NCI-H748 (cell line): Measurements from ENCODE around the gene ITPR3.
A peak's percentile ranks its signal among the peaks of the same experiment; 100 is the strongest.

Source experiments
- DNase-seq: peaks from one replicate; lab custom pipeline; 2025; ENCODE audit not compliant: unreplicated experiment; lab: John Stamatoyannopoulos, UW

The ITPR3 gene

GRCh38 chr6:33695451-33695887, 74.3 kb downstream of the ITPR3 start:
- DNase-seq: no peak

DNA sequence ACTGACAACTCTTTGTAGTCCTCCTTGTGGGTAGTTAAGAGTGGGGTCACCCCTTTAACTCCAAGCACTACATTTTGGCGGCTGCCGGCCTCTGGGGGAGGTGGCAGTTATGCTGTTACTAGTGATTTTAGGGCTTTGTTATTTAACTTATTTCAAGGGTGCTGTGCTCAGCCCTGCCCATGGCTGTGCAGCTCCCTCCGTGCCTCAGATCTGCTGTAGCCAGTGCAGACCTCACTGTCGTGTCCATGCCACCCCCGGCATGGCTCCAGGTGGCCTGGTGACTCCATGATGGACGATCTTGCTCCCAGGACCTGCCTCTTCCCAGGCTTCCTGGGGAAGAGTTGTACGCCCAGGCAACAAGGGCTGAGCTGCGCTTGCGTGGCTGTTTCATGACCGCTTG, 75.0 kb downstream of the ITPR3 start:
- no peak for DNase-seq

- no peak for DNase-seq
Observed at GRCh38 chr6:33696548-33697518, 75.7 kb downstream of the ITPR3 start.

GRCh38 chr6:33697845-33698244, 76.7 kb downstream of the ITPR3 start:
- no peak for DNase-seq

- no peak for DNase-seq
Observed at GRCh38 chr6:33698494-33698893, 77.4 kb downstream of the ITPR3 start.

- no peak for DNase-seq
Observed at GRCh38 chr6:33699131-33699530, 78.0 kb downstream of the ITPR3 start.

DNA sequence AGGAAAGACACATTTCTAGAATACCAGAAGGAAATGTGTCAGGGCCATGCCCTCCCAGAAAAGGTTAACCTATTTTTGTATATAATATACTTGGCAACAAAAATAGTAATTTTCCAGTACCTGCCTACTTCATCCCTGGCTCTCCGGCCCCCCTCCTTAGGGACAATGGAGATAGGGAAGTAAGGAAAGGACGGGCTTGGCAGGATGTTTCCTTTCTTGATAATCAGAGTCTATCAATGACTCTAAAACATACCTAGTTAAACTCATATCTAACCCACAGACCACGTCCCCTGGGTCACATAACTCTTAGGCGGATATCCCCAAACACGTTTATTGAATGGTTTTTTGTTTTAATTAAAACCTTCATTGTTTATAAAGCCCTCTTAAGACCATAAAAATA, 78.6 kb downstream of the ITPR3 start:
- DNase-seq: no peak

DNA sequence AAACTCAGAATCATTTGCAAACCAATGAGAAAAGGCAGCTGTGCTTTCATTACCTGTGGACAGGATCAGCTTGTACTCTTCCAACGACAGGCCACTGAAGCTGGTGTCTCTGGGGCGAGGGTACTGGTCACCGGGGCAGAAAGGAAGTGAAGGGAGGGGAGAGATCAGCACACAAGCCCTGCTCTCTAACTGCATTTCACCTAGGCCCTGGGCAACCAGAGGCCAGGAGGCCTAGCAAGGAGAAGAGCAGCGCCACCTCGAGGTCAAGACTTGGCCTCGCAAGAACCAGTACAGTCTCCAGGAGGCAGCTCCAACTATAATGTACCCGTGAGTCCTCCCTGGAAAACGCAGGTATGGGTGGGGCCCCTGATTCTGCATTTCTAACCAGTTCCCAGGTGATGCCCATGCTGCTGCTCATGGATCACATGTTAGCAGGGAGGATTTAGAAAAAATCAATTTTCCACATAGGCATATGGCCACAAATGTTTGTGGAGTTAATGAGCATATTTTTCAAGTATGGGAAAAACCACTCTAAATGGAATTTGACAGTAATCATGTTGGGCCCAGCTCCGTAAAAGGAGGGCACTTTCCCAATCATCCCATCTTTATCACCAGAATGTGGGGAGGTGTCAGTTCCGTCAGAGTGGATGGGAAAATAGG, 79.4 kb downstream of the ITPR3 start:
- DNase-seq: peak; percentile 83

GRCh38 chr6:33702345-33702977, 81.3 kb downstream of the ITPR3 start:
- peak; percentile 27 for DNase-seq

DNA sequence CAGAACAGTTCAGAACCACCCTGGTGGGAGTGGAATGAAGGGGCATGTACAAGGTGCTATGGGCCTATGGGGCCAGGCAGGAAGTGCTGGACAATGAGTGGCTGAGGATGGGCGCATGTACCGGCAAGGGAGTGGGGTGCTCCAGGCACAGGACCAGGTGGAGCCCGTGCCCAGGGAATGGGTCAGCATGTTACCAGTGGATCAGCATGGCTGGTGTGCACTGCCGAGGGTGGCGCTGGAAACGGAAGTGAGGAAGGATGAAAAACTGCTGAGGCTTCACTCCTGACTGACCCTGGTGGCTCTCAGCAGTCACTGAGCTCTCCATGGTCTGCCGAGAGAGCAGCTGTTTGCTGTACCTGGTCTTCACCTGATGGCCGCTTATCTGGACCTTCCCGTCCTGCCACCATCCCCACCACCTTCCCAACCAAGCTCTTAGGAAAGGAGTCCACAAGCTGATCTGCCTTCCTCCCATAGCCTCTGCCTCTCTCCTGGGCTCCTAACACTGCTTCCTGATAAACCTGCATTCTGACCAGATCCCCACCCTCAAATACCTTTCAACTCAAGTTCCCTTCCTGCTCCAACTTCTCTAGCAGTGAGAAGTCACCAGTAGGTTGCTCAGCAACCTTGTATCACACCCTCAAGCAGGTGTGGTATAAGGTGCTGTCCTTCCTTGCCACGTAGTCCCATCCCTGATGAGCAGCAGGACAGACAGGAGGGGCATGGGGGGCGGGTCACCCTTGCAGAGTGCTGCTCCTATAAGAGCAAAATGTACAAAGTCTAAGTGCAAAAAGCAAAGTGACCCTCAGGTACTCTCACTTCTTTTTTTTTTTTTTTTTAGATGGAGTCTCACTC, 83.3 kb downstream of the ITPR3 start:
- DNase-seq: no peak

DNA sequence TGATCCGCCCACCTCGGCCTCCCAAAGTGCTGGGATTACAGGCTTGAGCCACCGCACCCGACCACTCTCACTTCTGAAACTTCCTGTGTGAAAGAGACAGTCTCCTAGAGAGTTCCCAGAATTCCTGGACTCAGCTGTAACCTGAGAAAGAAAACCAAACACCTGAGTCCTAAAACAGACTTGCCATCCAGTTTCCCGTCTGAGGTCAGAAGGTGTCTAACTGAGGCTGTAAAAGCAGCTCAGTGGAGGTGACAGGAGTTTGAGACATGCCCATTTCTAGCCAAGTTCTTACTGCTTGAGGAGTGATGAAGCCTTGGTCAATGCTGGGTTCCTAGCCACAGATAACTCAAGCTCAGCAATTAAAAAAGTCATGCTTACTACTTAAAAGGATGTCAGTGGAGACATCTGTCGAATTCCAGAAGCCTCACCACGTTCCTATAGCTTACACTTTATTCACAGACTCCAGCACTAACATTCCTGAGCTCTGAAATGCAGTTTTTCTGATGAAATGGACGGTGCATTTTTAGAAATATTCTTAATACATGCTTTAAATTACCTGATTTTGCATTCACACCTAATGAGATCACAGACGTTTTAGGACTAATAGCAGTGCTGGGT, 84.3 kb downstream of the ITPR3 start:
- no peak for DNase-seq

GRCh38 chr6:33705955-33706725, 85.0 kb downstream of the ITPR3 start:
- DNase-seq: peak; percentile 21

GRCh38 chr6:33707771-33708170, 86.6 kb downstream of the ITPR3 start:
- DNase-seq: no peak

DNA sequence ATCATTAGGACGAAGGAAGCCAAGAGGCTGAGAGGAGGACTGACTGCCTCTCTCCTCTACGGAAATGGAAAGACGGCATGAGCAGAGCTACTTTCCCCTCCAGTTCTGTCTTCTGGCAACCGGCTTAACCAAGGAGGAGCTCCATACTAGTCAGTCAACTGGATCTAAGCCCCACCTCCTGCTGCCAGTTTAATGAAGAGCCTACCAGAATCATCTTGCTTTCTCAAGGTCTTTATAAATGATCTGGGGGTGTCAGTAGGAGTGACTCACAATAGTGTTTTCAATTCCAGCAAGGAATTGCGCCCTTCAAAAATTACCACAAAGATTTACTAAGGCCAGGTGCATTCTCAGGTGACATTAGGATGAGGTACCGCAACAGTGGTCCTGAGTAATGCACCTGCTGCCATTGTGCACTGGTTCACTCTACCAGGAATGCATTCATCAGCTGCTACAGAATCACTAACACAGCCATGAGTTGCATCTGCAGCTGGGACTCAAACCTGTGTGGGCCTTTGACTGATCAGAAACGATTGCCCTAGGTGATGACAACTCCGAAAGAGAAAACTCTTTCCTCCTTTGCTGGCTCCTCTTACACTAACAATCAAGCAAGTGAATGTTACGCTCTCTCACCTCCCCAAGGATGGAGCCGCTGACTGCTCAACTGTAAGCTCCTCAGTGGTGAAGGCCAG, 87.5 kb downstream of the ITPR3 start:
- no peak for DNase-seq

DNA sequence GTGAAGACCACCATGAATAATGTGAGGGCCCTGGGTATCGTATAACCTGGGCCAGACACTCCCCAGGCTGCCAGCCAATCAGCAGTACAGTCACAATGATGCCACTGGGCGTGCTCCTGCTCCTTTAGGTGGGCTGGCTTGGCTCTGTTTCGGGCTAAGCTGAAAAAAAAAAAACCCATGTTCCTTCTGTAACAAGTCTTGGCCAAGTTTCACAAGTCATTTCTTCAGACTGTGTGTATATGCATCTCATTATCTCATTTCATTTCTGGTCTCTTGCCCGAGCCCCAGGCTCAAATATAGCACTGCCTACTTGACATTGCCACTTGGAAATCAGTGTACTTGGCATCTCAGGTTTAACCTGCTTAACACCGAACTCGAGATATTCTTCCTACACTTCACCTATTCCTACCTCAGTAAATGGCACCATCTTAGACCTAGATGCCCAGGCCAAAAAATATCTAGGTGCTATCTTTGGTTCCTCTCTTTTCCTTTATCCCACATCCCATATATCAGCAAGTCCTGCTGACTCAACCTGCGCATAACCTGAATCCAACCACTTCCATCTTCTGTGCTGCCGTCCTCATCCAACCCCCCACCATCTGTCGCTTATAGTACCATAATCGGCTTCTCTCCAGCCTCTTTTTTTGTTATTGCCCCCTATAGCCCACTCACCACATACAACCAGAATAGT, 88.6 kb downstream of the ITPR3 start:
- no peak for DNase-seq

DNA sequence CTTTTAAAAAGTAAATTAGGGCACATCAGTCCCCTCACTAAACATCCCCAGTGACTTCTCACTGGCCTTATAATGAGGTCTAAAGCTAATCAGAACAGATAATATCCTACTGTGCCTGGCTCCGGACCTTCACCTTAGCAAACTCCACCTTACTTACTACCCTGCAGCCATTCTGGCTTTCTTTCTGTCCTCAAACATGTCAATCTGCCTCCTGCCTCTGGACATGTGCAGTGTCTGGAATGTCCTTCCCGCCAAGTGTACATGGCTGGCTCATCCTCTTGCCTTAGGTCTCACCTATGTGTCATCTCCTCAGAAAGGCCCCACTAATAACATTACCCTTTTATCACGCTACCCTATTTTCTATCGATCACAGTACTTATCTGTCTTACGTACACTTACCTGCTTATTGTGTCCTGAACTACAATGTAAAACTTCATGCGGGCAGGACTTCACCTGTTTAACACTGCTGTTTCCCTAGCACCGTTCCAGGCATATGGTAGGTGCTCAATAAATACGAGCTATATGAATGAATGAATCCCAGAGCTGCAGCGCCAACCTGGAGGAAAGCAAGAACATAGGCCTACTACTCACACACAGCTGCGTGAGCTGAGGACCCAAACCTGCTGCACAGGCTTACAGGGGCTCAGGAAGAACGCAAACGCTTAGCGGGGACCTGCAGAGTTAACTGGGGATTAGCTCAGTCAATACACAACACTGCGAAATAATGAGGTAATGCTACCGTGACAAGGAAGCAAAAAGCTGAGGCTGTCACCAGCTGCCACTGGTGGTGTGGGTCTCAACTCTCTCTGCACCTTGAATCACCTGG, 89.4 kb downstream of the ITPR3 start:
- peak; percentile 72 for DNase-seq
